NCI-H187 (cell line): ENCODE measurements around the gene TRAPPC3.
"Not testable (repeated sequence)": the region's sequence is repeated elsewhere in the genome, so short reads cannot be mapped to it uniquely, and the experiment has no call there.

Source experiments
- DNase-seq, 2 experiments: peaks; one replicate each; lab custom pipeline; 2025; lab: John Stamatoyannopoulos, UW

Gene TRAPPC3

DNA sequence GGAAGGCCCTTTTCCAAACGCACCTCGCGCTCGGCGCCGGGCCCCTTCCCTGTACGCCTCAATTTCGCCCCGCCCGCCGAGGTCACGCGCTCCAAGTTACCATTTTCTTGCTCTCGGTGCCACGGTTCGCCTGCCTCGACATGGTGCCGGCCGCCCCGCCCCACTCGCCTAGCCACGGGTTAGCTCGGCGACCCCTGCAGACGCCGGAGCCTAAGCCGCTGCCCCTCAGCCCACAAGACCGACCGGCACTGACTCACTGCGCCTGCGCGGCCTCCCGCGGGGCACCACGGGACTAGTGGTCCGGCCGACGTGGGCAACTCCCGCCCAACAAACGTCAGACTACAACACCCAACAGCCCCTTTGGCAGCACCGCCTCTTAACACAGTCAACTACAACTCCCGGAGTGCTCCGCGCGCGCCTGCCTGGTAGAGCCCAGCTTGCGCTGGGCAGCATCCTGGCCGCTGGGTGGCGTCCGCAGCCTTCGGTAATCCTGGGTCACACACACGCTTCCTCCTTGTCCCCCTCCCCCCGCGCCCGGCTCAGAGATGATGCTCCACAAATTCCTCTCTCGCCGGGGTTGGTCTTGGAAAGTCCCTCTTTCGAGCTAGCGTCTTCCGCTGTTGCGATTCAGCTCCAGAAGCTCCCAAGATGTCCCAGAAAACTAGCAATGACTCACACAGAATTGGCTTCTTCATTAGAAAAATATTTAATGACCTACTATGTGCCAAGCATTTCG is at the start of gene TRAPPC3:
TSS of gene TRAPPC3 (minus strand) at position 250 of the 736 bp plus-strand sequence. CDS start at position 142, 108 bp downstream.
- peak; percentile 95 to 97 for DNase-seq

GRCh38 chr1:36198641-36199040 is 49.4 kb upstream of the TRAPPC3 start:
- no peak for DNase-seq

DNA sequence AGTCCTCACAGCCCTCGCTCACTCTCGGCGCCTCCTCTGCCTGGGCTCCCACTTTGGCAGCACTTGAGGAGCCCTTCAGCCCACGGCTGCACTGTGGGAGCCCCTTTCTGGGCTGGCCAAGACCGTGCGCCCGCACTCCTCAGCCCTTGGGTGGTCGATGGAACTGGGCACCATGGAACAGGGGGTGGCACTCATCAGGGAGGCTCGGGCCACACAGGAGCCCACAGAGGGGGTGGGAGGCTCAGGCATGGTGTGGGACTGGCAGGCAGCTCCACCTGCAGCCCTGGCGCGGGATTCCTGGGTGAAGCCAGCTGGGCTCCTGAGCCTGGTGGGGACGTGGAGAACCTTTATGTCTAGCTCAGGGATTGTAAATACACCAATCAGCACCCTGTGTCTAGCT is 47.5 kb upstream of the TRAPPC3 start:
- not testable (repeated sequence) for DNase-seq

DNA sequence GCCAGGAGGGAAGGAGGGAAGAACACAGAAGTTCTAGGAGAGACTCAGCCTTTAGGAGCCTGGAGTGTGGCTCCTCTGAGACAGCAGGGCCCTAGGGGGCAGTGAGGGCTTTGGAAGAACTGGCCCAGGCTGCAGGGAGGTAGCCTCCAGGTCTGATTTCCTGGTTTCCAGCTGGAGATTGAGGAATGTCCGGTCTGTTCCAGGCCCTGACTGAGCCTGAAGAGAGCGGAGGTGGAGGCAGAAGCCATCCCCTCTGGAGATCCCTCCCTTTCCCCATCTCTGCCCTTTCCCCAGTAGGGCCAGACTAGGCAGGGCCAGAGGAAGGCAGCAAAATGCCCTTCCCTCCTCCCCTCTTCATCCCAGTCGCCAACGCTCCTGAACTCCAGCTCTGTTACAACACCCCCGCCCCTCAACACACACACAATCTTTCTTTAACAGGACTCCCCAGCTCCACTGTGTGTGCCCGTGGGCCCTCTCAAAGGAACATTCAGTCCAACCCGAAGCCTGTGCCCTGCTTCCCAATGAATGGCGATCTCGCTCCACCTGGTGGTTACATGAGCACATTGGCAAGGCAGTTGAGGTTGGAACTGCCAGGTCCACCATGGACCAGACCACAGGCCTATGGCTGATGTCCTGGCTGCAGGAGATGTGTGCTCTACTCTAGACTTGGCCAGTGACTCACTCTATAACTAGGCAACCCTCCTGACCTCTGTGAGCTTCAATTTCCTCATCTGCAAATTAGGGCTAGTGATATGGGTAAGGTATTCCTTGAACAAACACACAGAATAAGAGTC is 38.7 kb upstream of the TRAPPC3 start:
- DNase-seq: peak; percentile 19 to 60

GRCh38 chr1:36183309-36183856 is 34.1 kb upstream of the TRAPPC3 start:
- DNase-seq: no peak

DNA sequence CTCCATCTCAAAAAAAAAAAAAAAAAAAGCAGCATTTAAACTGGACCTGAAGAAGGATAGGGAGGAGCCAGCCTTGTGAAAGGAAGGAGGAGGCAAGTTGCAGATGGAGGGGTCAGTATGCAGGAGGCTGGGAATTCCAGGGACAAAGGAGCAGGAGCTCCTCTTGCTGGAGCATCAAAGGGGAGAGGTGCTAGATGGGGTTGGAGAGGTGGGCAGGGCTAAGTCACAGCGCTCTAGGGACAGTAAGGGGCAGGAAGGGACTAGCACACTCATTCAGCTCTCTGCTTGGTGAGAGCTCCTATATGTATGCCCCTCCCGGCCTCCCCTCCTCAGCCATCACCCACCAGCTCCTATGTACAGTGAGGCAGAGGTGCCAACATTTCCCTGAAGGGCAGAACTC is 33.4 kb upstream of the TRAPPC3 start:
- DNase-seq: peak in 1 of 2 experiments; percentile 13

- no peak for DNase-seq
These were observed 29.9 kb upstream of the TRAPPC3 start for GRCh38 chr1:36179220-36179600.

GRCh38 chr1:36178471-36179219 is 29.4 kb upstream of the TRAPPC3 start:
- DNase-seq: no peak

- no peak for DNase-seq
These were observed 28.5 kb upstream of the TRAPPC3 start for GRCh38 chr1:36177589-36178431.

DNA sequence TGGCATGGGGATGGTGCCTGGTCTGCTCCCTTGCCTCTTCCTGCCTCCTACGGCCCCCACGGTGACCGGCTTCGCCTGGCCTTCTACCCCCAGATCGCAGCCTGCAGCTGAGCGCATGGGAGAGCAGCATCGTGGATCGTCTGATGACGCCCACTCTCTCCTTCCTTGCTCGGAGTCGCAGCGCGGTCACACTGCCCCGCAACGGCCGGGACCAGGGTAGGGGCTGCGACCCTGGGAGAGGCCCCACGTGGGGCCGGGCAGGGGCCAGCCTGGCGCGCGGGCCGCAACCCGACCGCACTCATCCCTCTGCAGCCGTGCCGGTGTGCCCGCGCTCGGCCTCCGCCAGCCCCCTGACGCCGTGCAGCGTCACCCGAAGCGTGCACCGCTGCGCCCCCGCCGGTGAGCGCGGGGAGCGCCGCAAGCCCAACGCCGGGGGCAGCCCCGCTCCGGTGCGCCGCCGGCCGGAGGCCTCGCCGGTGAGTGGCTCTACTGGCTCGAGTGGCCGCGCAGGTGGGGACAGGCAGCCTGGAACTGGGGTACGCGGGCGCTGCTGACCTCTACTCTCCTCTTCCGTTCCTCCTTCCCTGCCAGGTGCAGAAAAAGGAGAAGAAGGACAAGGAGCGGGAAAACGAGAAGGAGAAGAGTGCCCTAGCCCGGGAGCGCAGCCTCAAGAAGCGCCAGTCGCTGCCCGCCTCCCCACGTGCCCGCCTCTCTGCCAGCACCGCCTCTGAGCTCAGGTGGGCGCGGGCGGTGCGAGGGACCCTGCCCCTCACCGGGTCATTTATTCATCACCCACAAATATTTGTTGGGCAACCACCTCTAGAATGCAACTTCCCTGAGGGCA is 27.0 kb upstream of the TRAPPC3 start:
- no peak for DNase-seq

DNA sequence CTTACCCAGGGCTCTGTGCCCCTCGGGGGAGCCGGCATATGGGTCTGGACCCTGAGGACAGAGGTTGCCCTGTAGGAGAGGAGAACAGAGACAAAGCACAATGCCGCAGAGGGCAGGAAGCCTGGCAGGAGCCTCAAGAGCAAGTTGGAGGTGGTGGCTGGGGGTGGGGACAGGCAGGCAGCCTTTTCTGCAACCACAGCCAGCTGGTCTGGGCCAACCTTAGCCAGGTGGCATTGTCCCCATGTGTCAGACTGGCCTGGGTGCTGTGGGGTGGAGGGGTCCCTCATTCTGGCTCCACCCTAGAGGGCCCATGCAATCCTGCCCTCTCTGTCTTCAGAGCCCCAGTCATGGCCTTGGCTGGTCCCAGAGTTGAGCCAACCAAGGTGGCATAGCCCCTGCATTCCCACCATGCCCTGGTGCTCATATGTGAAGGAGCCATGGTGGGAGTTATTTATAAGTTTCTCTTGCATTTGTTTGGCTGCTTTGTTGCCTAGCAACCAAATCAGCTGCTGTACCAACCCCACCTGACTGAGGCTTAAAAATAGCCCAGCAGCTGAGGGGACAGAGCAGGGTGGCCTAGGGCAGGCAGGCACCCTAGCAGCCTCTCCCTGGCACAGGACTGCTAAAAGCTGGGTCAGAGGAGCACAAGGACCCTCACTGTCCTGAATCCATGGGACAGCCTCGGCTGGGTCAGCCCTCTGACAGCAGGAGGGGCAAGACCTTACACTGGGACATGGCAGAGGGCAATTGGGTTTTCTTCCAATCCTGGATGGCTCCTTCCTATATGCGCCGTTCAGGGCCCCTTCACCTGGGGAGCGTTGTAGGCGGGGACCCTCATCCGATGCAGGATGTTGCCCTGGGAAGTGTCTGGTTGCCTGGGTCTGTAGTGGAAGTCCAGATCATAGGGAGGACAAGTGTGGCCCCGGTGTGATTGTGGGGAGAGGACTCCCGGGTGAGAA is 26.1 kb upstream of the TRAPPC3 start:
- no peak for DNase-seq

GRCh38 chr1:36174713-36175112 is 25.4 kb upstream of the TRAPPC3 start:
- DNase-seq: peak in 1 of 2 experiments; percentile 19

GRCh38 chr1:36172983-36173382 is 23.7 kb upstream of the TRAPPC3 start:
- no peak for DNase-seq

DNA sequence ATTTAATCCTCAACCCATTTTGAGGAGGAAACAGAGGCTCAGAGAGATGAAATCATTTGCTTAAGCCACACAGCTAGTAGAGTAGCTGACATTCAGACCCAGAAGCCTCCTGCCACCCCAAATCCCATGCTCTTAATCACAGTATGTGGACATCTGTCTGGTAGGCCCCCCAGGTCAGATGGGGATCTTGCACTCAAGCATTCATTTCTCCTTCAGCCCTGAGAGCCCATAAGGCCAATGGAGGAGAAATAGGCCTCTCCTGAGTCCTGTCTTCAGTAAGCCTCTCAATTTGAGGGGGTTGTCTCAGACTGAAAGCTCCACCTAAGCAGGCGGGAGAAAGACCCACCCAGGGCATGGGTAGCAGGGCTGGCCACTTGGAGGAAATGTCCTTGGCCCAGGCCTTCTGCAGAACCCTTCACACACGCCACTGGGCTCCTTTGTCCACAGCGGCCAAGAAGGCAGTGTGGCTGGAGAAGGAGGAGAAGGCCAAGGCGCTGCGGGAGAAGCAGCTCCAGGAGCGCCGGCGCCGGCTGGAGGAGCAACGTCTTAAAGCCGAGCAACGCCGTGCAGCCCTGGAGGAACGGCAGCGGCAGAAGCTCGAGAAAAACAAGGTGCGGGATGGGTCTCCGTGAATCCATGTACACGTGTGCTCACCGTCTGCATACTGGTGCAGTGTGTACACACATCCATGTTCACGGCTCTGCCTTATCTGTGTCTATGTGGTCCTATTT is 22.9 kb upstream of the TRAPPC3 start:
- no peak for DNase-seq

DNA sequence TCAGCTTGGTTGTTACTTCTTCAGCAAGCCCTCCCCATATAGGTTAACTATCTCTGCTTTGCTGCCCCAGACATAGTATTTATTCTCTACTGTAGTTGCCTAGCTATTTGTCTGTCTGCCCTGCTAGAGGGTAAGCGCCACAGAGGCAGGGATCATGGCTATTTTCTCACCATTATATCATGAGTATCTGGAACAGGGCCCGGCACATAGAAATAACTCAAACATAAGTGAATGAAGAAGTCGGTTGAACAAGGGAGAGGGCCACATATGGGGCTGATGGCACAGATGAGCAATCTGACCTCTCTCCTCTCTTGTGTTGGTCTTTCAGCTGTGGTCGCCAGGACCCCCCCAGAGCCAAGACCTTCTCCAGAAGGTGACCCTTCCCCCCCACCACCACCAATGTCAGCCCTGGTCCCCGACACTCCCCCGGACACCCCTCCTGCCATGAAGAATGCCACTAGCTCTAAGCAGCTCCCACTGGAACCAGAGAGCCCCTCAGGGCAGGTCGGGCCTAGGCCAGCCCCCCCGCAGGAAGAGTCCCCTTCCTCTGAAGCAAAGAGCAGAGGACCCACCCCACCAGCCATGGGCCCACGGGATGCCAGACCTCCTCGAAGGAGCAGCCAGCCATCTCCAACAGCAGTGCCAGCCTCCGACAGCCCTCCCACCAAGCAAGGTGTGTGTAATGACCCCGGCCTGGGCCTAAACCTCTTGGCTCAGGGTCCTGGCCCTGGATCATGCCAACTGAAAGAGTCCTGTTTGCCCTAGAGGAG is 21.5 kb upstream of the TRAPPC3 start:
- no peak for DNase-seq

DNA sequence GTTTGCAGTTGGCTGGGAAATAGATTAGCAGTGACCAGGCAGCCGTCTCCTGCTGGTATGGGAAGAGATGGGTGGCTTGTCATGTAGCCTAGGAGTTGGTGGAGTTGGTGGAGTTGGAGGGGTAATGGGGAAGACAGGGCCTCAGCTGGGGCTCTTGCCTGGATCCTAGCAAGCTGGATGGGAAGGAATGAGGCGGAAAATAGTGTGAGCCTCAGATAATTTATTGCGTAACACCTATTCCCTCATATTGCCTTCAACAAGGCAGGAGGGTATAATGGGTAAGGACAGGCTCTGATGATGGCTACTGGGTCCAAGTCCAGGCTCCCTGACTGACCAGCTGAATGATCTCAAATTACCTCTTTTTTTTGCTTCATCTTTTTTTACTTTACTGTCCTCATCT is 19.2 kb upstream of the TRAPPC3 start:
- no peak for DNase-seq
